Measurements from ENCODE around the gene IFNB1. TPM values are rescaled to one million over a fixed set of nuclear protein-coding genes. Genes with fewer than 3 reads are reported as not detected.

IFNB1 gene
- total and polyA plus RNA-seq, 10 donors: not detected

- 28 to 40% (median 36%) methylated on average over 2 of the region's 2 CpGs for WGBS, 5 donors
- Histone ChIP-seq H3K4me3 (no peak overlapping the region), H3K27me3 (replicated peaks in 1 of 7) (no peaks in the 10 kb centered on the region), H3K36me3 (no peaks in the 10 kb centered on the region), H3K27ac (no peak overlapping the region), H3K9me3 (no peaks in the 10 kb centered on the region), H3K4me1 (peaks cover 0 to 6% (median 2%) of the 10 kb centered on the region in 6 donors)
- TF ChIP-seq POLR2AphosphoS5 (IDR thresholded peaks at IDR 0.05): no peak
- TF ChIP-seq POLR2A (IDR thresholded peaks at IDR 0.05): no peak
- no peak for TF ChIP-seq CTCF (IDR thresholded peaks at IDR 0.05 in 8 of 11, conservative IDR thresholded peaks at IDR 0.05 in 3 of 11)
- intact Hi-C loops (cut with DNase I; ENCODE audit: low total_unique reads): no loop called here
- DNase-seq: no peak
These were observed 16.7 kb downstream of the IFNB1 start for GRCh38 chr9:21060919-21061561.

- H3K27ac ChIP-seq: no peak overlapping the region
- no peak for DNase-seq
- intact Hi-C loops (cut with DNase I; ENCODE audit: low total_unique reads): no loop called here
- H3K36me3 ChIP-seq: no peaks in the 10 kb centered on the region
- H3K27me3 ChIP-seq (replicated peaks in 1 of 7): no peaks in the 10 kb centered on the region
- H3K9me3 ChIP-seq: no peaks in the 10 kb centered on the region
- TF ChIP-seq POLR2A (IDR thresholded peaks at IDR 0.05) (no peak), POLR2AphosphoS5 (IDR thresholded peaks at IDR 0.05) (no peak), CTCF (IDR thresholded peaks at IDR 0.05 in 8 of 11, conservative IDR thresholded peaks at IDR 0.05 in 3 of 11) (no peak)
- H3K4me1 ChIP-seq: peaks cover 0 to 6% (median 2%) of the 10 kb centered on the region in 6 donors
- 73 to 100% (median 91%) methylated on average over 1 of the region's 1 CpG for WGBS, 5 donors
- no peak overlapping the region for H3K4me3 ChIP-seq
These were observed 20.8 kb downstream of the IFNB1 start for GRCh38 chr9:21056931-21057330.

- H3K4me1 ChIP-seq: no peaks in the 10 kb centered on the region
- intact Hi-C loops (cut with DNase I; ENCODE audit: low total_unique reads): no loop called here
- DNase-seq: no peak
- no peaks in the 10 kb centered on the region for H3K36me3 ChIP-seq
- no peaks in the 10 kb centered on the region for H3K9me3 ChIP-seq
- no peak for TF ChIP-seq POLR2AphosphoS5 (IDR thresholded peaks at IDR 0.05)
- H3K4me3 ChIP-seq: no peak overlapping the region
- no peak overlapping the region for H3K27ac ChIP-seq
- no peaks in the 10 kb centered on the region for H3K27me3 ChIP-seq (replicated peaks in 1 of 7)
- WGBS, 5 donors: 37 to 50% (median 48%) methylated on average over 2 of the region's 2 CpGs
These were observed 23.9 kb downstream of the IFNB1 start for GRCh38 chr9:21053851-21054250.

- no peak for DNase-seq
- TF ChIP-seq CTCF (IDR thresholded peaks at IDR 0.05 in 8 of 11, conservative IDR thresholded peaks at IDR 0.05 in 3 of 11): no peak
- intact Hi-C loops (cut with DNase I; ENCODE audit: low total_unique reads): no loop called here
These were observed 30.5 kb downstream of the IFNB1 start for GRCh38 chr9:21047281-21047691.

GRCh38 chr9:21043841-21044240 lies 33.9 kb downstream of the IFNB1 start:
- Histone ChIP-seq H3K27ac (no peak overlapping the region), H3K4me1 (no peaks in the 10 kb centered on the region), H3K9me3 (no peaks in the 10 kb centered on the region), H3K36me3 (no peaks in the 10 kb centered on the region), H3K27me3 (replicated peaks in 1 of 7) (no peaks in the 10 kb centered on the region), H3K4me3 (no peak overlapping the region)
- DNase-seq: no peak
- intact Hi-C loops (cut with DNase I; ENCODE audit: low total_unique reads): no loop called here
- 75 to 99% (median 95%) methylated on average over 3 of the region's 3 CpGs for WGBS, 5 donors
- no peak for TF ChIP-seq POLR2AphosphoS5 (IDR thresholded peaks at IDR 0.05)
- no peak for TF ChIP-seq POLR2A (IDR thresholded peaks at IDR 0.05)
- TF ChIP-seq CTCF (IDR thresholded peaks at IDR 0.05 in 8 of 11, conservative IDR thresholded peaks at IDR 0.05 in 3 of 11): no peak

More at GRCh38 chr9:21047281-21047691, 30.5 kb downstream of the IFNB1 start:
- 44 to 60% (median 54%) methylated on average over 2 of the region's 2 CpGs for WGBS, 5 donors
- H3K9me3 ChIP-seq: no peaks in the 10 kb centered on the region
- H3K27ac ChIP-seq: no peak overlapping the region
- no peak overlapping the region for H3K4me3 ChIP-seq
- no peaks in the 10 kb centered on the region for H3K27me3 ChIP-seq (replicated peaks in 1 of 7)
- no peaks in the 10 kb centered on the region for H3K4me1 ChIP-seq
- no peaks in the 10 kb centered on the region for H3K36me3 ChIP-seq

All from spleen (tissue), 11 donors.